Measurements from ENCODE around the gene C10orf67.

GRCh38 chr10:23157239-23157681 is 187.3 kb downstream of the C10orf67 start:
- no peak for TF ChIP-seq CTCF (conservative IDR thresholded peaks at IDR 0.05 in 1 of 2, IDR thresholded peaks at IDR 0.05 in 1 of 2; ENCODE audit: extremely low read depth in 1 of 2, insufficient read depth in 1 of 2, low read depth in 1 of 2, low read length in 2 of 2)
- no peak for TF ChIP-seq EZH2 (IDR thresholded peaks at IDR 0.05; ENCODE audit: borderline replicate concordance, low read length)

All from mammary epithelial cell (primary cell).